Measurements from ENCODE around the gene CILP.
"Not testable (repeated sequence)": the region's sequence is repeated elsewhere in the genome, so short reads cannot be mapped to it uniquely, and the experiment has no call there.

Gene CILP

GRCh38 chr15:65196637-65197336, 14.5 kb downstream of the CILP start:
- no peak for DNase-seq (ENCODE audit: low read depth, low spot score)
- H3K27ac ChIP-seq, result no peak overlapping the region

DNA sequence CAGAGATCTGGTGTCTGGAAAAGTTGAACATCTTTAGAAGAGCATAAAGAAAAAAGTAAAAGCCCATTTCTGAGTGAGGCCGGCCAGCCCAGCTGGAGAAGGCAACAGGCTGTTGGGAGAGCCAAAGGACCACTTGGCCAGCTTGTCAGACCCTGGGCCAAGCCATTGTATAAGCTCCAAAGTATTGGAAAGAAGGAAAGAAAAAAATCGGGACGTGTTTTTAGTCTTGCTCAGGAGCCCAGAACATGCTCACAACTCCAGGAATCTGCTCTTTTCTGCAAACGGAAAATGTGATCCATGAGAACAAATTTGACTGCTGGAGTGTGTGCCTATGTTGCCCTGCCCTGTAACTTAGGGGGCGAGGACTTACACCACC, 15.7 kb downstream of the CILP start:
- no peak overlapping the region for H3K27ac ChIP-seq
- no peak for DNase-seq (ENCODE audit: low read depth, low spot score)

DNA sequence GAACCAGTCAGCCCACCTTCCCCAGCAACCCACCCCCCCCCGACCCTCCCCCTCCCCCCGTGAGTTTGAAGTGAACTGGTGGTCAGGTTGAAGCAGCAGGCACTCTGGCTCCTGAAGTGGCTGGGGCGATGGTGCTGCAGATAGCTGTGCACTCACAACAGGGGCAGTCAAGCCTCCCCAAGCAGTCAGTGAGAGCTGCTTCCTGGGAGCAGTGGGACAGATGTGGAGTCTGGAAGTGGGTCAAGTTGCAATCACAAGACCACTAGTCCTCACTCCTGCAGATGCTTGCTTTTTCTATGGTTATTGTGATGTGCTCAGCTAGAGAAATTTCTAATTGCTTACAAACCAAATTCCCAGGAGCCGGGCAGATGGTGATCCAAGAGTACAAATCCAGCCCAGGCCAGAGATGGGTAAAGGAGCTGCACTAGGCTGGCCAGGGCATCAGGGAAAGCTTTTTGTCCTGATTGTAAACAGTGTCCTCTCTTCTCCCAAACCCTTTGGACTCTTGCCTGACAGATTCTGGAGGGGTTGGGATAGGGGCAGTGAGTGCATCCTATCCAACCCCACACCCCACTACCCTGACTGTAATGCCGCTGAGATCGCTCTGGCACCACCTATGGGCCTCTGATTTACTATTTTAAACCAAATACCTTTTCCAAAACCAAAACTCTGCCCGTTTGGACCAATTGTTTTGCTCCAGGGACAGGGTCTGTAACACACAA, 16.3 kb downstream of the CILP start:
- H3K27ac ChIP-seq, result no peak overlapping the region
- DNase-seq (ENCODE audit: low read depth, low spot score), result no peak

DNA sequence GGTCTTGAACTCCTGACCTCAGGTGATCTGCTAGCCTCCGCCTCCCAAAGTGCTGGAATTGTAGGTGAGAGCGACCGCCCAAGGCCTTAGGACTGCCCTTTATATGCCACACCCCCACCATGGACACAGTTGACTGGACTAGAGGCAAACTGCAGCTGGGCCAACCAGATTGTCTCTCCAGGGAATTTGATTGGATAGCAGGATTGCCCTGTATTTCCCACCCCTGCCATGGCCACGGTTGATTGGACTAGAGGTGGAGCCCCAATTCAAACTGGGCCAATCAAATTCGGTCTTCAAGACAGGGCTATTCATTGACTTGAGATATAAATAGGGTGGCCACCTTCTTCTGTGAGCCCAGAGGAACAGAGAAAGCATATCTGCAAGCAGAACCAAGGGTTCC, 19.3 kb downstream of the CILP start:
- no peak overlapping the region for H3K27ac ChIP-seq
- no peak for DNase-seq (ENCODE audit: low read depth, low spot score)

DNA sequence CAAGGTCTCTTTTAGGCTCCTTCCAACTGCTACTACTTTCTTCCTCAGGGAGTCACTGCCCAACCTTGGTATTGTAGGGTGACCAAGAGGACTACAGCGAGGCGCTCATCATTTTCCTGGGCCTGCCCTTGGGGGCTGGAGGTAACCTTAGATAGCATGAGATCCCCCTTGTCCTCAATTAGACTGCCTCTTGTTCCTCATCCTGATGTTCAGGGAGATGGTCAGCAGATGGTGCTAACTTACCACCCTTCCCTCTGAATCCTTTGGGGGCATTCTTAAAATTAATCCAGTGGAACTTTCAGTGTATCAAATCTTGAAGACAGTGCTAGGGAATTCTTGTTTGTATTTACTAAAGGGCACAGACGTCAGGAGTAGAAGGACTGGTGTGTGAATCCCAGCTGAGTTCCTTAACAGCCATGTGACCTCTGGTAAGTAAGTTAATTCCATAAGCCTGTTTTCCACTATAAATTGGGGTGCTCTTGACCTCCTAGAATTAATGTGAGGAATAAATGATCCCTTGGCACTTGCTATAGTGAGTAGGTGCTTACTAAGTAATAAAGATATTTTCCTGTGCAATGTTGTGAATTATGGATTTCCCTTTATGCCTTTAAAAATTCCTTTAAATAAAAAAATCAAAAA, 22.1 kb downstream of the CILP start:
- H3K27ac ChIP-seq, result no peak overlapping the region
- DNase-seq (ENCODE audit: low read depth, low spot score), result no peak

DNA sequence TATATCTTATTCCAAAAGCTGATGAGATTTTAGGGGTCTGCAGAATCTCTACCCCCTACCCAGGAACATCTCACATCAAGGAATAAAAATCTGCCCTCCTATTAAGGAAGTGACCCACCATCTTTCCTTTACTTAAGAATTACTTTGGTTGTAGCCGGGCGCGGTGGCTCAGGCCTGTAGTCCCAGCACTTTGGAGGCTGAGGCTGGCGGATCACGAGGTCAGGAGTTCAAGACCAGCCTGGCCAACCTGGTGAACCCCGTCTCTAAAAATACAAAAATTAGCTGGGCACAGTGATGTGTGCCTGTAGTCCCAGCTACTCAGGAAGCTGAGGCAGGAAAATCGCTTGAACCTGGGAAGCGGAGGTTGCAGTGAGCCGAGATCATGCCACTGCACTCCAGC, 22.8 kb downstream of the CILP start:
- not testable (repeated sequence) for H3K27ac ChIP-seq; DNase-seq (ENCODE audit: low read depth, low spot score)

GRCh38 chr15:65184868-65185717, 26.2 kb downstream of the CILP start, which contains the start of gene CLPX:
CLPX (minus strand) TSS chr15:65185342; CDS start chr15:65185153, 189 bp downstream.
- peak within 1 kb of the TSS; percentile 77 for H3K27ac ChIP-seq
- peak; percentile 60 for DNase-seq (ENCODE audit: low read depth, low spot score)

DNA sequence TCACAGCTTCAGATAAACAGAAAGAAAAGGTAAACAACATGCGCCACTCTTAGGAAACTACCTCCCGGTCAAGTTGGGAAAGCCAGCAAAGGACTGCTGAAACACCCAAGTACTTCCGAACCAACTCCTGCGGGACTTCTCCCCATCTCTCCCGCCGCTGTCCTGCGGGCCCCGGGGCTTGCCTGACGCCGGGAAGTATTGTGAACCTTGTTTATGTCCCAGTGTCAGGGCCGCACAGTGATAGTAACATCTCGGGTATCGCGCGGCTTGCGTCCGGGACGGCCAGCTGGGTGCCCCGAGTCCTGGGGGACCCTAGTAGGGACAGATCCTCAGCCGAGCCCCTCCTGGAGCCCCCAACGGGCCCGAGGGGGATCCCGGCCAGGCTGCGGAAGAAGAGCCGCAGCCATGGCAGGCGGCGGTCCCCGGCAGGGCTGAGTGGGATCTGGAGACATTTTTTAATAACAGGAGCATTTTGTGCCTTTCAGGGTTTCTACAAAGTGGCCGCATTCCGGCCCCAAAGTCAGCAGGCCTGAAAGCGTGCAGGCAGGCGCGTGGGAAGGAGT, 26.9 kb downstream of the CILP start:
- peak overlapping the region; percentile 77 for H3K27ac ChIP-seq
- DNase-seq (ENCODE audit: low read depth, low spot score), result no peak

- H3K27ac ChIP-seq, result peak overlapping the region; percentile 77
- no peak for DNase-seq (ENCODE audit: low read depth, low spot score)
Observed at GRCh38 chr15:65183865-65184159, 27.5 kb downstream of the CILP start.

GRCh38 chr15:65182538-65182937, 28.7 kb downstream of the CILP start:
- no peak overlapping the region for H3K27ac ChIP-seq
- no peak for DNase-seq (ENCODE audit: low read depth, low spot score)

DNA sequence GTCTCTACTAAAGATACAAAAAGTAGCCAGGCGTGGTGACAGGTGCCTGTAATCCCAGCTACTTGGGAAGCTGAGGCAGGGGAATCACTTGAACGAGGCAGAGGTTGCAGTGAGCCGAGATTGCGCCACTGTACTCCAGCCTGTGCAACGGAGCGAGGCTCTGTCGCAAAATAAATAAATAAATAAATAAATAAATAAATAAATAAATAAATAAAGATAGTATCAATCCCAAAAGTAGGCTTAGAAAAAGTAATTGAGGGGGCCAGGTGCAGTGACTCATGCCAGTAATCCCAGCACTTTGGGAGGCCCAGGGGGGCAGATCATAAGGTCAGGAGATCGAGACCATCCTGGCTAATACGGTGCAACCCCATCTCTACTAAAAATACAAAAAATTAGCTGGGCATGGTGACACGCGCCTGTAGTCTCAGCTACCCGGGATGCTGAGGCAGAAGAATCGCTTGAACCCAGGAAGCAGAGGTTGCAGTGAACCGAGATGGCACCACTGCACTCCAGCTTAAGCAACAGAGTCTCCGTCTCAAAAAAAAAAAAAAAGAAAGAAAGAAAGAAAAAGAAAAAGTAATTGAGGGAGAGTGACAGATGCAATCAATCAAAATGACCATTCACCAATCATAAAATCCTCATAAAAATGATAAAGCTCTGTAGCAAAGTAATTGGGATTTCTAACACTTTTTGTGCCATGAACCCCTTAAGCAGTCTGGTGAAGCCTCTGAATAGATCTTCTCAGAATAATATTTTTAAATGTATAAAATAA, 29.5 kb downstream of the CILP start:
- DNase-seq (ENCODE audit: low read depth, low spot score); H3K27ac ChIP-seq: not testable (repeated sequence)

DNA sequence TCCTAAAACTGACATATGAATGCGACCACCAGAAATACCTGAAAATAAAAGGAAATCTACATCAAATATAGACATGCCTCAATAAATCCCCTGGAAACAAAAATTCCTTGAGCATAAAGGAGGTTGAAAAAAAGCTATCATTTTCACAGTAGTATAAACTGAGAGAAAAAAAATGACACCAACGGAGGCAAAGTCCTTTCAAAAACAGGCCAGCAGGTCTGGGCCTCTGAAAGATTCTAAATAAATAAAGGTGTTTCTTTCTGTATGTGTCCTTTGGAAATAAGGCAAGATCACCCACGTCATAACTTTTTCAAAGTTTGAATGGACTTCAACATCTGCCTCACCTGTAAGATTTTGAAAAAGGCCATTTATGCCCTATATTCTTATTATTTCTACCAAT, 31.1 kb downstream of the CILP start:
- DNase-seq (ENCODE audit: low read depth, low spot score), result no peak
- no peak overlapping the region for H3K27ac ChIP-seq

DNA sequence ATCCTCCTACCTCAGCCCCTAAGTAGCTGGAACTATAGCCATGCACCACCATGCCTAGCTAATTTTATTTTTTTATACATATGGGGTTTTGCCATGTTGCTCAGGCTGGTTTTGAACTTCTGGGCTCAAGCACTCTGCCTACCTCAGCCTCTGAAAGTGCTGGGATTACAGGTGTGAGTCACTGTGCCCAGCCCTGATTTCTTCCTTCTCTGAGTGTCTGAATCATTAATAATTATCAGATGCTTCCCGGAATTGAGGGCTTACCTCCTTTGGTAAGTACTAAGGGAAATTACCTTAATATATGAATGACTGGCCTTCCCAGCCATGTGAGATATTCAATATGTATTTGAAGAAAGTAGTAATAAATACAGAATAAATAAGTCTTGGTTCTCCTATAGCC, 33.4 kb downstream of the CILP start:
- DNase-seq (ENCODE audit: low read depth, low spot score), result no peak
- peak overlapping the region; percentile 63 for H3K27ac ChIP-seq

- H3K27ac ChIP-seq, result no peak overlapping the region
- DNase-seq (ENCODE audit: low read depth, low spot score), result no peak
Observed at GRCh38 chr15:65176056-65176455, 35.2 kb downstream of the CILP start.

DNA sequence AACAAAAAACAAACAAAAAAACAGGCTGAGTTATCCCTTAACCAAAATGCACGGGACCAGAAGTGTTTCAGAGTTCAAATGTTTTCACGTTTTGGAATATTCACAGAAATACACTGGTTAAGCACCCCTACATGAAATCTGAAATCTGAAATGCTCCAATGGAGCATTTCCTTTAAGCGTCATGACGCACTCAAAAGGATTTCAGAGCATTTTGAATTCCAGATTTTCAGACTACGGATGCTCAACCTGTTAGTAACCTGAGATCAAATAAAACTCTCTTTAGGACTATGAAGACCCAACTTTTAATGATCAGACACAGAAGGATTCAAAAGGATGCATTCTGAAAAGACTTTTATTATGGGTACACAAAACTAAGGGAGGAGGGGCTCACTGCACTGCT, 35.8 kb downstream of the CILP start:
- DNase-seq (ENCODE audit: low read depth, low spot score), result no peak
- H3K27ac ChIP-seq, result no peak overlapping the region

GRCh38 chr15:65174509-65174908, 36.8 kb downstream of the CILP start:
- DNase-seq (ENCODE audit: low read depth, low spot score), result no peak
- H3K27ac ChIP-seq, result no peak overlapping the region

DNA sequence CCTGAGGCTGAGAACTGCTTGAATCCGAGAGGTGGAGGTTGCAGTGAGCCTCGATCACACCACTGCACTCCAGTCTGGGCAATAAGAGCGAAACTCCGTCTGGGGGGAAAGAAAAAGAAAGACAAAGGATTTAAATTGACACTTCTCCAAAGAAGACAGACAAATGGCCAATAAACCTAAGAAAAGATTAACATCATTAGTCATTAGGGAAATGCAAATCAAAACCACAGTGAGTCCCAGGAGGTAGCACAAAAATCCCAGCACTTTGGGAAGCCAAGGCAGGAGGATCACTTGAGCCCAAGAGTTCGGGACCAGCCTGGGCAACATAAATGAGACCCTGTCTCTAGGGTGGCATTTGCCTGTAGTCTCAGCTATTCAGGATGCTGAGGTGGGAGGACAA, 38.7 kb downstream of the CILP start:
- H3K27ac ChIP-seq, result peak overlapping the region; percentile 35

GRCh38 chr15:65171428-65171827, 39.8 kb downstream of the CILP start:
- DNase-seq (ENCODE audit: low read depth, low spot score), result no peak
- H3K27ac ChIP-seq, result peak overlapping the region; percentile 35

More for the DNA sequence above, 38.7 kb downstream of the CILP start:
- DNase-seq (ENCODE audit: low read depth, low spot score), result no peak

DNA sequence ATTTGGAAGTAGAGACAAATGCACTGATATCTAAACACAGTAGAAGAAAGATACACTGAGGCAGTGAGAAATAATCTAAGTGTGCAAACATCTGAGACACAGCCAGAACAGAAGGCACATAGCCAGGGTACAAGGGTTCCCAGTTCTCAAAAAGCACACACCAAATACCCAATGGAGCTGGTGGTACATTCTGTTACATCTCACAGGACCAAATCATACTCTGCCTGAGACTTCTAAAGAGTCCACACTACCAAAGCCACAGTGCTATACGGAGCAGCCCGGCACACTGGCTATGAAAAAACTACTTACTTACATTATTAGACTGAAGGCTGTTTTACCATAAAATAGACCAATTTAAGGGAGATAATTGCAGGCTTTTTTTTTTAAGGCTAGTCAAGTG, 45.4 kb downstream of the CILP start:
- H3K27ac ChIP-seq, result no peak overlapping the region
- DNase-seq (ENCODE audit: low read depth, low spot score), result no peak

GRCh38 chr15:65164139-65164538, 47.1 kb downstream of the CILP start:
- H3K27ac ChIP-seq, result no peak overlapping the region

More at GRCh38 chr15:65164139-65164538, 47.1 kb downstream of the CILP start:
- DNase-seq (ENCODE audit: low read depth, low spot score), result no peak

Data from epithelial cell of prostate (primary cell).